Pancreas (tissue), 10 donors: ENCODE measurements around the gene STAG1. TPM values are rescaled to one million over a fixed set of nuclear protein-coding genes. Genes with fewer than 3 reads are reported as not detected.

Source experiments
- ATAC-seq, 4 donors: fragments of 200-7000 bp; cut with Tn5 transposase; one replicate each; pipeline versions ENCODE4 v1.8.0 to v1.9.1; 2020; ENCODE audit warnings: mild to moderate bottlenecking in 4 of 4, moderate library complexity in 4 of 4
- DNase-seq, 6 donors: peaks; one replicate each; pipeline ENCODE4 v3.0.0-alpha.2; 2020
- FAIRE-seq: peaks from 2 replicates; lab custom pipeline; 2012; peaks lifted over from hg19 to GRCh38; lab: Jason Lieb, UNC
- H3K27ac ChIP-seq, 4 donors: fragments of 200-600 bp; sonication (generic); 1 replicate in 3 of 4; 2 replicates in 1 of 4; pipeline versions ENCODE4 v1.5.0 to v1.8.0; 2020
- H3K27me3 ChIP-seq, 4 donors: fragments of 200-600 bp; one replicate each; pipeline ENCODE4 v1.8.0; 2021
- H3K36me3 ChIP-seq, 3 donors: fragments of 200-600 bp; sonication (generic) in 1 of 3; one replicate each; pipeline versions ENCODE4 v1.5.0 to v1.8.0; 2020 to 2021
- H3K4me1 ChIP-seq, 3 donors: fragments of 200-600 bp; one replicate each; pipeline ENCODE4 v1.8.0; 2021
- H3K4me3 ChIP-seq, 4 donors: fragments of 200-600 bp; sonication (generic) in 2 of 4; one replicate each; pipeline versions ENCODE4 v1.5.0 to v1.8.0; 2020 to 2021
- H3K9me3 ChIP-seq, 4 donors: fragments of 200-600 bp; one replicate each; pipeline ENCODE4 v1.8.0; 2021
- WGBS, 2 donors: extraction: QIAGEN DNeasy Blood & Tissue Kit; methylation state at CpG; one replicate each; pipeline ENCODE4 v1.1.7; 2013; 5-methylcytosine and 5-hydroxymethylcytosine counted together
- intact Hi-C, 3 donors: fragments of 100-400 bp; cut with DNase I; formaldehyde crosslinking; loops; one replicate each; pipeline versions ENCODE4 v1.11.1 to v1.14.2; 2022
- polyA plus RNA-seq, 2 donors: library from polyadenylated mRNA; stranded (reverse); fragments of 200-250 nt; gene quantifications; one replicate each; pipeline ENCODE4 v1.2.3, GENCODE V29; 2013
- total RNA-seq, 6 donors: library from RNA; stranded (reverse); fragmentation: NEBNext Ultra II Directional in 4 of 6; extraction: Animal tissue kit (Norgen Biotek cat#: 25700) in 4 of 6; gene quantifications; one replicate each; pipeline versions ENCODE4 v1.2.1 to v1.2.4, GENCODE V29; 2021 to 2023
- TF ChIP-seq, protein P1 (sequence below), 4 donors: fragments of 200-600 bp; sonication (generic) in 3 of 4; IDR thresholded peaks; one replicate each; pipeline versions ENCODE4 v1.5.0 to v1.8.0; 2021; ENCODE audit warnings: antibody characterized with exemption in 4 of 4
- donor health status: healthy with polysubstance abuse.
- donor health status: DM: no; HTN: no; CAD: no; lungs with moderate emphysema.
- donor health status: DM: no; HTN: no; CAD: no.
- donor health status: control.
- donor health status: control.
- donor health status: Bipolar disorder and iron deficiency.
- donor health status: DM: yes; HTN: yes; CAD: no.
- donor health status: DM: no; HTN: no; CAD: no.
- donor health status: DM: no; HTN: no; CAD: no.
- donor health status: DM: yes; HTN: yes; CAD: no.

Gene STAG1
- total and polyA plus RNA-seq, 8 donors: 6.8 to 24.1 (median 18.6) TPM

DNA sequence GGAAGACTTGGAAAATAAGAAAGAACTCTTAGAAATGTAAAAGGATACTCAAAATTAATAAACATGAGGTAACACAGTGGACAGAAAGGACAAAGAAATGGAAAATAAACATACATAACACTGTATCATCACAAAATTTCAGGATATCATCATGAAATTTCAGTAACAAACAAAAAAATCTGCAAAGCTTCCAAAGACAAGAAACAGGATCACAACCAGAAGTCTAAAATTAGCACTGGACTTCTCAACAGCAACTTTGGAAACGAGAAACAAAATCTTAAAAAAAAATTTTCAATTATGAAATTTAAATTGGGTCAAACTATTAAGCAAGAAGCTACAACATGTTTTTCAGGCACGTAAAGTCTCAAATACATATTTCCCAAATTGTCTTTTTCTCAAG is 238.8 kb downstream of the STAG1 start:
- Histone ChIP-seq H3K4me3 (no peak overlapping the region), H3K36me3 (no peaks in the 10 kb centered on the region), H3K27ac (no peak overlapping the region), H3K4me1 (peaks cover 4 to 9% (median 7%) of the 10 kb centered on the region in 3 donors), H3K9me3 (no peaks in the 10 kb centered on the region), H3K27me3 (no peaks in the 10 kb centered on the region)
- TF ChIP-seq, protein P1, sequence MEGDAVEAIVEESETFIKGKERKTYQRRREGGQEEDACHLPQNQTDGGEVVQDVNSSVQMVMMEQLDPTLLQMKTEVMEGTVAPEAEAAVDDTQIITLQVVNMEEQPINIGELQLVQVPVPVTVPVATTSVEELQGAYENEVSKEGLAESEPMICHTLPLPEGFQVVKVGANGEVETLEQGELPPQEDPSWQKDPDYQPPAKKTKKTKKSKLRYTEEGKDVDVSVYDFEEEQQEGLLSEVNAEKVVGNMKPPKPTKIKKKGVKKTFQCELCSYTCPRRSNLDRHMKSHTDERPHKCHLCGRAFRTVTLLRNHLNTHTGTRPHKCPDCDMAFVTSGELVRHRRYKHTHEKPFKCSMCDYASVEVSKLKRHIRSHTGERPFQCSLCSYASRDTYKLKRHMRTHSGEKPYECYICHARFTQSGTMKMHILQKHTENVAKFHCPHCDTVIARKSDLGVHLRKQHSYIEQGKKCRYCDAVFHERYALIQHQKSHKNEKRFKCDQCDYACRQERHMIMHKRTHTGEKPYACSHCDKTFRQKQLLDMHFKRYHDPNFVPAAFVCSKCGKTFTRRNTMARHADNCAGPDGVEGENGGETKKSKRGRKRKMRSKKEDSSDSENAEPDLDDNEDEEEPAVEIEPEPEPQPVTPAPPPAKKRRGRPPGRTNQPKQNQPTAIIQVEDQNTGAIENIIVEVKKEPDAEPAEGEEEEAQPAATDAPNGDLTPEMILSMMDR (IDR thresholded peaks at IDR 0.05): no peak
- 84 to 92% methylated on average over 2 of the region's 2 CpGs for WGBS, 2 donors
- DNase-seq: no peak
- intact Hi-C loops: no loop called here
- no peak for ATAC-seq
- FAIRE-seq: no peak

DNA sequence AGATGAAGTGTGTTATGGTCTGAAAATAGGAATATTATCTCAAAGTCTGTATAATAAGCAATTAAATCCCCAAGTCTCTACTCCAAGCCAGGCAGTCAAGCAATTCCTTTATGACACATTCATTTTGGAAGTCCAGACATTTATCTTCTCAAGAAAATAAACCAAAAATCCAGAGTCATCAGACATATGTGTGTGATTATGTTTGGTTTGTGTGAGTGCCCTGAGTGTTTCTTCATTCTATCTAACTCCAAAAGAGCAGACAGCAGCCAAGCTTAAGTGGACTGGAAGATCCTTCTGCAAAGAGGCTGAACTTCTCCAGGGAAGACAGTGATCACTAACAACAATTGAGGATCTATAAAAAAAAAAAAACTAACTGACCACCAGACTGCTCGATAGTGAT is 239.8 kb downstream of the STAG1 start:
- ATAC-seq (no peak), DNase-seq (no peak), FAIRE-seq (no peak)
- Histone ChIP-seq H3K27me3 (no peaks in the 10 kb centered on the region), H3K4me3 (no peak overlapping the region), H3K27ac (no peak overlapping the region), H3K4me1 (peaks cover 4 to 9% (median 7%) of the 10 kb centered on the region in 3 donors), H3K36me3 (no peaks in the 10 kb centered on the region), H3K9me3 (no peaks in the 10 kb centered on the region)
- WGBS, 2 donors: 77 to 88% methylated on average over 1 of the region's 1 CpG
- TF ChIP-seq, protein P1 (IDR thresholded peaks at IDR 0.05): no peak
- intact Hi-C loops: no loop called here

DNA sequence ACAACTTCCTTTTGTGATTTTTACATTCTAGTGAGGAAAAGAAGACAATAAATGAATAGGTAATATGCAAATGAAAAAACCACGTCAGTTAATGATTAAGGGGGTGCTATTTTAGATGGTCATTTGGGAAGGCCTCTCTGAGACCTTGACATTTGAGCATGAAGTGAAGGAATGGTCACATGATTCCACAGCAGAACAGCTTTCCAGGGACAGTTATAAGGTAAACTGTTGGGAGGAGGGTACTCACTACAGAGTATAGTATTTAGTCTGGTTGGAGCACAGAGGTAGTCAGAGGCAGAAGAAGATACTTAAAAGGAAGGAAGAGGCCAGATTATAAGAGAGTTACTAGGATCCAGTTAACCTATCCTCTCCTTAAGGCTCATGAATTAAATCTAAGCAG is 246.5 kb downstream of the STAG1 start:
- Histone ChIP-seq H3K9me3 (no peaks in the 10 kb centered on the region), H3K27ac (no peak overlapping the region), H3K36me3 (peaks cover 0 to 3% (median 0%) of the 10 kb centered on the region in 3 donors), H3K4me1 (no peaks in the 10 kb centered on the region), H3K4me3 (no peak overlapping the region), H3K27me3 (no peaks in the 10 kb centered on the region)
- ATAC-seq (no peak), FAIRE-seq (no peak), DNase-seq (no peak)
- 56 to 77% methylated on average over 1 of the region's 1 CpG for WGBS, 2 donors
- intact Hi-C loops: no loop called here
- TF ChIP-seq, protein P1 (IDR thresholded peaks at IDR 0.05): no peak

DNA sequence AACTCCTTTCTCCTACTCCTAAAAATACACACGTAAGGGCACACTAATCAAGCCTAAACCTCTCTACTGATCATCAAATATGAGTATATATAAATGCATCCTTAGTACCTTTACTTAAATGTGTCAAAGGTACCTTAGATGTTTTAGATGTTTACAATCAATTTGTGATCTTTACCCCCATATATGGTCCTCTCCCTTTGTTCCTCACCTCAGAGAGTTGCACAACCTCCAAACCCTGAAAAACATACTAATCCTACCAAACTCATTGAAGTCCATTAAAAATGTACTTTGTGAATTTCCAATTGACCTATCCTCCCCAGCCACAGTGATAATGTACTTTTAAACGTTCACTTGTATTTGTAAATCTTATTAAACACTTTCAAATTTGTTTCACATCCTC is 249.1 kb downstream of the STAG1 start:
- Histone ChIP-seq H3K27ac (no peak overlapping the region), H3K9me3 (no peaks in the 10 kb centered on the region), H3K36me3 (peaks cover 0 to 3% (median 0%) of the 10 kb centered on the region in 3 donors), H3K4me1 (no peaks in the 10 kb centered on the region), H3K27me3 (no peaks in the 10 kb centered on the region), H3K4me3 (no peak overlapping the region)
- DNase-seq (no peak), ATAC-seq (no peak), FAIRE-seq (no peak)
- 75% methylated on average over 2 of the region's 2 CpGs for WGBS, 2 donors
- intact Hi-C loops: no loop called here
- TF ChIP-seq, protein P1 (IDR thresholded peaks at IDR 0.05): no peak

DNA sequence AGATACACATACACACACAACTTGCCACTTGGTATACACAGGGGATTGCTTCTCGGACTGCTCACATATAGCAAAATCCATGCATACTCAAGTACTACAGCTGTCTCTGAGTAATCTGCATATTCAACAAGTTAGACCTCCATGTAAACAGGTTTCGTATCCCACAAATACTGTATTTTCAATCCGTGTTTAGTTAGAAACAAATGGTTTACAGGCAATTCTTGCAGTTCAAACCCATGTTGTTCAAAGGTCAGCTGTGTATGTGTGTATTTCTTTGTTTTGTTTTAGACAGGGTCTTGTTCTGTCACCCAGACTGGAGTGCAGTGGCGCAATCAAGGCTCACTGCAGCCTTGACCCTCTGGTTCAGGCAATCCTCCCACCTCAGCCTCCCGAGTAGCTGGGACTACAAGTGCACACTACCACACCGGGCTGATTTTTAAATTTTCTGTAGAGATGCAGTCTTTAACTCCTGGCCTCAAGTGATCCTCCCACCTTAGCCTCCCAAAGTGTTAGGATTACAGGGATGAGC is 253.2 kb downstream of the STAG1 start:
- no peaks in the 10 kb centered on the region for H3K9me3 ChIP-seq
- no peak overlapping the region for H3K27ac ChIP-seq
- intact Hi-C loops: no loop called here
- ATAC-seq: no peak
- 96 to 97% methylated on average over 6 of the region's 6 CpGs for WGBS, 2 donors
- DNase-seq: no peak
- no peak overlapping the region for H3K4me3 ChIP-seq
- no peak for FAIRE-seq
- H3K4me1 ChIP-seq: no peaks in the 10 kb centered on the region
- TF ChIP-seq, protein P1 (IDR thresholded peaks at IDR 0.05): no peak
- H3K36me3 ChIP-seq: peaks cover 0 to 3% (median 0%) of the 10 kb centered on the region in 3 donors
- H3K27me3 ChIP-seq: no peaks in the 10 kb centered on the region
